Uterus (tissue), 4 donors: ENCODE measurements around the gene MAPT. TPM values are rescaled to one million over a fixed set of nuclear protein-coding genes. Genes with fewer than 3 reads are reported as not detected.

Experiments used
- DNase-seq, 2 donors: peaks; one replicate each; pipeline ENCODE4 v3.0.0-alpha.2; 2019 to 2020
- H3K27ac ChIP-seq, 2 donors: fragments of 200-600 bp; sonication (generic); 1 replicate in 1 of 2; 2 replicates in 1 of 2; pipeline ENCODE4 v1.5.1; 2016 to 2018
- H3K27me3 ChIP-seq, 2 donors: fragments of 200-600 bp; sonication (generic); one replicate each; pipeline ENCODE4 v1.5.1; 2018 to 2019; ENCODE audit warnings: control low read depth in 1 of 2
- H3K36me3 ChIP-seq, 2 donors: fragments of 200-600 bp; sonication (generic); one replicate each; pipeline ENCODE4 v1.5.1; 2019; ENCODE audit warnings: control low read depth in 1 of 2
- H3K4me1 ChIP-seq, 2 donors: fragments of 200-600 bp; sonication (generic); one replicate each; pipeline ENCODE4 v1.5.1; 2018 to 2019; ENCODE audit warnings: control low read depth in 1 of 2
- H3K4me3 ChIP-seq, 2 donors: fragments of 200-600 bp; sonication (generic); 1 replicate in 1 of 2; 2 replicates in 1 of 2; pipeline ENCODE4 v1.5.1; 2018 to 2019; ENCODE audit warnings: mild to moderate bottlenecking in 1 of 2
- H3K9me3 ChIP-seq, 2 donors: fragments of 200-600 bp; sonication (generic); one replicate each; pipeline ENCODE4 v1.5.1; 2019; ENCODE audit warnings: control low read depth in 1 of 2
- POLR2A ChIP-seq, 2 donors: fragments of 450-650 bp; IDR thresholded peaks; one replicate each; pipeline ENCODE4 v1.6.1; 2016; ENCODE audit warnings: antibody characterized with exemption in 2 of 2, mild to moderate bottlenecking in 1 of 2, moderate library complexity in 1 of 2
- intact Hi-C: fragments of 100-400 bp; cut with DNase I; formaldehyde crosslinking; loops from one replicate; pipeline ENCODE4 v1.15.1; 2023; ENCODE audit warnings: low total_unique reads
- total RNA-seq, 4 donors: library from RNA; depleted of rRNA in 3 of 4; stranded (reverse); fragments of >200 nt in 3 of 4; gene quantifications; one replicate each; pipeline versions ENCODE4 v1.1.0 to v1.2.4, GENCODE V29; 2014 to 2023
- TF ChIP-seq, protein P1 (sequence below), 4 experiments: fragments of 200-600 bp in 2 of 4; fragments of 450-650 bp in 2 of 4; sonication (generic) in 2 of 4; IDR thresholded peaks; one replicate each; pipeline ENCODE4 v1.5.1; 2016 to 2019; ENCODE audit warnings: antibody characterized with exemption in 4 of 4, mild to moderate bottlenecking in 2 of 4, moderate library complexity in 1 of 4
- donor health status: DM: yes; HTN: yes; CAD: no.

MAPT gene
- total RNA-seq, 4 donors from 2014 or later, result 0.26 to 4.1 (median 1.5) TPM; not detected in 1

DNA sequence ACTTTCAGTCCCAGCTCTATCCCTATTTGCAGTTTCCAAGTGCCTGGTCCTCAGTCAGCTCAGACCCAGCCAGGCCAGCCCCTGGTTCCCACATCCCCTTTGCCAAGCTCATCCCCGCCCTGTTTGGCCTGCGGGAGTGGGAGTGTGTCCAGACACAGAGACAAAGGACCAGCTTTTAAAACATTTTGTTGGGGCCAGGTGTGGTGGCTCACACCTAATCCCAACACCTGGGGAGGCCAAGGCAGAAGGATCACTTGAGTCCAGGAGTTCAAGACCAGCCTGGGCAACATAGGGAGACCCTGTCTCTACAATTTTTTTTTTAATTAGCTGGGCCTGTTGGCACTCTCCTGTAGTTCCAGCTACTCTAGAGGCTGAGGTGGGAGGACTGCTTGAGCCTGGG, 106.4 kb downstream of the MAPT start:
- no peaks in the 10 kb centered on the region for H3K4me1 ChIP-seq
- no peak overlapping the region for H3K27ac ChIP-seq
- no peak for TF ChIP-seq POLR2A (IDR thresholded peaks at IDR 0.05)
- TF ChIP-seq, protein P1, sequence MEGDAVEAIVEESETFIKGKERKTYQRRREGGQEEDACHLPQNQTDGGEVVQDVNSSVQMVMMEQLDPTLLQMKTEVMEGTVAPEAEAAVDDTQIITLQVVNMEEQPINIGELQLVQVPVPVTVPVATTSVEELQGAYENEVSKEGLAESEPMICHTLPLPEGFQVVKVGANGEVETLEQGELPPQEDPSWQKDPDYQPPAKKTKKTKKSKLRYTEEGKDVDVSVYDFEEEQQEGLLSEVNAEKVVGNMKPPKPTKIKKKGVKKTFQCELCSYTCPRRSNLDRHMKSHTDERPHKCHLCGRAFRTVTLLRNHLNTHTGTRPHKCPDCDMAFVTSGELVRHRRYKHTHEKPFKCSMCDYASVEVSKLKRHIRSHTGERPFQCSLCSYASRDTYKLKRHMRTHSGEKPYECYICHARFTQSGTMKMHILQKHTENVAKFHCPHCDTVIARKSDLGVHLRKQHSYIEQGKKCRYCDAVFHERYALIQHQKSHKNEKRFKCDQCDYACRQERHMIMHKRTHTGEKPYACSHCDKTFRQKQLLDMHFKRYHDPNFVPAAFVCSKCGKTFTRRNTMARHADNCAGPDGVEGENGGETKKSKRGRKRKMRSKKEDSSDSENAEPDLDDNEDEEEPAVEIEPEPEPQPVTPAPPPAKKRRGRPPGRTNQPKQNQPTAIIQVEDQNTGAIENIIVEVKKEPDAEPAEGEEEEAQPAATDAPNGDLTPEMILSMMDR (IDR thresholded peaks at IDR 0.05), result no peak
- intact Hi-C loops, result loop anchor here (5.0 kb wide), 1 partner anchor 212 kb away; no protein-coding TSS in a partner anchor
- no peaks in the 10 kb centered on the region for H3K27me3 ChIP-seq
- DNase-seq, result no peak
- no peaks in the 10 kb centered on the region for H3K36me3 ChIP-seq
- H3K4me3 ChIP-seq, result no peak overlapping the region
- H3K9me3 ChIP-seq, result no peaks in the 10 kb centered on the region

DNA sequence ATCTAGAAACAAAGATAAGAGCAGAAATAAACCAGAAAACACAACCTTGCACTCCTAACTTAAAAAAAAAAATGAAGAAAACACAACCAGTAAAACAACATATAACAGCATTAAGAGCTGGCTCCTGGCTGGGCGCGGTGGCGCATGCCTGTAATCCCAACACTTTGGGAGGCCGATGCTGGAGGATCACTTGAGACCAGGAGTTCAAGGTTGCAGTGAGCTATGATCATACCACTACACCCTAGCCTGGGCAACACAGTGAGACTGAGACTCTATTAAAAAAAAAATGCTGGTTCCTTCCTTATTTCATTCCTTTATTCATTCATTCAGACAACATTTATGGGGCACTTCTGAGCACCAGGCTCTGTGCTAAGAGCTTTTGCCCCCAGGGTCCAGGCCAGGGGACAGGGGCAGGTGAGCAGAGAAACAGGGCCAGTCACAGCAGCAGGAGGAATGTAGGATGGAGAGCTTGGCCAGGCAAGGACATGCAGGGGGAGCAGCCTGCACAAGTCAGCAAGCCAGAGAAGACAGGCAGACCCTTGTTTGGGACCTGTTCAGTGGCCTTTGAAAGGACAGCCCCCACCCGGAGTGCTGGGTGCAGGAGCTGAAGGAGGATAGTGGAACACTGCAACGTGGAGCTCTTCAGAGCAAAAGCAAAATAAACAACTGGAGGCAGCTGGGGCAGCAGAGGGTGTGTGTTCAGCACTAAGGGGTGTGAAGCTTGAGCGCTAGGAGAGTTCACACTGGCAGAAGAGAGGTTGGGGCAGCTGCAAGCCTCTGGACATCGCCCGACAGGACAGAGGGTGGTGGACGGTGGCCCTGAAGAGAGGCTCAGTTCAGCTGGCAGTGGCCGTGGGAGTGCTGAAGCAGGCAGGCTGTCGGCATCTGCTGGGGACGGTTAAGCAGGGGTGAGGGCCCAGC, 107.3 kb downstream of the MAPT start:
- intact Hi-C loops, result loop anchor here (5.0 kb wide), 1 partner anchor 211 kb away; no protein-coding TSS in a partner anchor
- Histone ChIP-seq H3K4me3 (no peak overlapping the region), H3K27me3 (no peaks in the 10 kb centered on the region), H3K27ac (no peak overlapping the region), H3K36me3 (no peaks in the 10 kb centered on the region), H3K9me3 (no peaks in the 10 kb centered on the region), H3K4me1 (no peaks in the 10 kb centered on the region)
- no peak for TF ChIP-seq POLR2A (IDR thresholded peaks at IDR 0.05)
- TF ChIP-seq, protein P1 (IDR thresholded peaks at IDR 0.05), result no peak
- DNase-seq, result no peak

DNA sequence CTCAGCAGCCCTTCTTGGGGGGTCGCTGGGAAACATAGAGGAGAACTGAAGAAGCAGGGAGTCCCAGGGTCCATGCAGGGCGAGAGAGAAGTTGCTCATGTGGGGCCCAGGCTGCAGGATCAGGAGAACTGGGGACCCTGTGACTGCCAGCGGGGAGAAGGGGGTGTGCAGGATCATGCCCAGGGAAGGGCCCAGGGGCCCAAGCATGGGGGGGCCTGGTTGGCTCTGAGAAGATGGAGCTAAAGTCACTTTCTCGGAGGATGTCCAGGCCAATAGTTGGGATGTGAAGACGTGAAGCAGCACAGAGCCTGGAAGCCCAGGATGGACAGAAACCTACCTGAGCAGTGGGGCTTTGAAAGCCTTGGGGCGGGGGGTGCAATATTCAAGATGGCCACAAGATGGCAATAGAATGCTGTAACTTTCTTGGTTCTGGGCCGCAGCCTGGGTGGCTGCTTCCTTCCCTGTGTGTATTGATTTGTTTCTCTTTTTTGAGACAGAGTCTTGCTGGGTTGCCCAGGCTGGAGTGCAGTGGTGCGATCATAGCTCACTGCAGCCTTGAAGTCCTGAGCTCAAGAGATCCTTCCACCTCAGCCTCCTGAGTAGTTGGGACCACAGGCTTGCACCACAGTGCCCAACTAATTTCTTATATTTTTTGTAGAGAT, 108.1 kb downstream of the MAPT start:
- no peak overlapping the region for H3K27ac ChIP-seq
- no peaks in the 10 kb centered on the region for H3K4me1 ChIP-seq
- no peaks in the 10 kb centered on the region for H3K36me3 ChIP-seq
- no peaks in the 10 kb centered on the region for H3K27me3 ChIP-seq
- H3K4me3 ChIP-seq, result no peak overlapping the region
- TF ChIP-seq, protein P1 (IDR thresholded peaks at IDR 0.05), result peak; percentile 94 to 97 (median 94)
- TF ChIP-seq POLR2A (IDR thresholded peaks at IDR 0.05), result no peak
- intact Hi-C loops, result loop anchor here (5.0 kb wide), 1 partner anchor 210 kb away; no protein-coding TSS in a partner anchor
- peak; percentile 65 to 68 for DNase-seq
- no peaks in the 10 kb centered on the region for H3K9me3 ChIP-seq

DNA sequence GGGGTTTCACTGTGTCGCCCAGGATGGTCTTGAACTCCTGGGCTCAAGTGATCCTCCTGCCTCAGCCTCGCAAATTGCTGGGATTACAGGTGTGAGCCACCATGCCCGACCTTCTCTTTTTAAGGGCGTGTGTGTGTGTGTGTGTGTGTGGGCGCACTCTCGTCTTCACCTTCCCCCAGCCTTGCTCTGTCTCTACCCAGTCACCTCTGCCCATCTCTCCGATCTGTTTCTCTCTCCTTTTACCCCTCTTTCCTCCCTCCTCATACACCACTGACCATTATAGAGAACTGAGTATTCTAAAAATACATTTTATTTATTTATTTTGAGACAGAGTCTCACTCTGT, 108.6 kb downstream of the MAPT start:
- Histone ChIP-seq H3K36me3 (no peaks in the 10 kb centered on the region), H3K27me3 (no peaks in the 10 kb centered on the region), H3K4me3 (no peak overlapping the region), H3K9me3 (no peaks in the 10 kb centered on the region), H3K27ac (no peak overlapping the region), H3K4me1 (no peaks in the 10 kb centered on the region)
- intact Hi-C loops, result loop anchor here (5.0 kb wide), 1 partner anchor 209 kb away; no protein-coding TSS in a partner anchor
- TF ChIP-seq, protein P1 (IDR thresholded peaks at IDR 0.05), result no peak
- TF ChIP-seq POLR2A (IDR thresholded peaks at IDR 0.05), result no peak
- no peak for DNase-seq
